Upper lobe of left lung (tissue), 4 donors: ENCODE results near the gene NCS1.

Experiments
- CTCF ChIP-seq, 6 experiments: fragments of 450-650 bp in 4 of 6; fragments of 200-600 bp in 2 of 6; sonication (generic) in 2 of 6; IDR thresholded peaks; one replicate each; pipeline ENCODE4 v1.5.1; 2016 to 2019; ENCODE audit warnings: antibody characterized with exemption in 6 of 6
- POLR2A ChIP-seq, 4 donors: fragments of 450-650 bp; IDR thresholded peaks; one replicate each; pipeline ENCODE4 v1.5.1; 2016 to 2017; ENCODE audit warnings: antibody characterized with exemption in 4 of 4, mild to moderate bottlenecking in 2 of 4
- POLR2AphosphoS5 ChIP-seq, 2 donors: sonication (generic); formaldehyde crosslinking; IDR thresholded peaks; one replicate each; pipeline ENCODE4 v1.5.1; 2017; ENCODE audit warnings: antibody characterized with exemption in 2 of 2

GRCh38 chr9:130262061-130262745 lies 90.0 kb downstream of the NCS1 start:
- TF ChIP-seq CTCF (IDR thresholded peaks at IDR 0.05) (no peak), POLR2AphosphoS5 (IDR thresholded peaks at IDR 0.05) (no peak), POLR2A (IDR thresholded peaks at IDR 0.05) (no peak)
